ENCODE results near the gene NTN1. TPM values are rescaled to one million over a fixed set of nuclear protein-coding genes. Genes with fewer than 3 reads are reported as not detected.

Gene NTN1
- polyA plus RNA-seq, 1 experiment: 0.05 TPM

DNA sequence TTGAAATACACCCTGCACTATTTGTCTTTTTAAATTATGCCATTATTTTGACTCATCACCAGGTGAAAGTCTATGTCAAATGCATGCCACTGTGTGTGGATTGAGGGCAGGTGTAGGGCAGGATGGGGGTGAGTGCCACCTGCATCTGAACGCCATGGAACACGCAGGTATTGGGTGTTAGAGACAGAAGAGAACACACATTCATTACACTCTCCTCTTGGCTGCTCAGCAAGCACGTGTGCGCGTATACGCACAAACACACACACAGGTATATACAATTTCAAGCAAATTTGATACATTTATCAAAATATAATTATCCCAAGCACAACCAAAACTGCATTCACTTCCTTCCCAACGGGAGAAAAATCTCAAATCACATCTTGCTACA, 268.9 kb downstream of the NTN1 start:
- Histone ChIP-seq H3K27me3 (ENCODE audit: control insufficient read depth, insufficient read depth, low read length) (no peaks in the 10 kb centered on the region), H3K4me3 (ENCODE audit: low read depth, low read length) (no peak overlapping the region), H3K27ac (ENCODE audit: low read depth, low read length) (no peak overlapping the region), H3K9me3 (ENCODE audit: control insufficient read depth, insufficient read depth, low read length) (no peaks in the 10 kb centered on the region)
- CTCF ChIA-PET: no interaction called here
- TF ChIP-seq, protein P1, sequence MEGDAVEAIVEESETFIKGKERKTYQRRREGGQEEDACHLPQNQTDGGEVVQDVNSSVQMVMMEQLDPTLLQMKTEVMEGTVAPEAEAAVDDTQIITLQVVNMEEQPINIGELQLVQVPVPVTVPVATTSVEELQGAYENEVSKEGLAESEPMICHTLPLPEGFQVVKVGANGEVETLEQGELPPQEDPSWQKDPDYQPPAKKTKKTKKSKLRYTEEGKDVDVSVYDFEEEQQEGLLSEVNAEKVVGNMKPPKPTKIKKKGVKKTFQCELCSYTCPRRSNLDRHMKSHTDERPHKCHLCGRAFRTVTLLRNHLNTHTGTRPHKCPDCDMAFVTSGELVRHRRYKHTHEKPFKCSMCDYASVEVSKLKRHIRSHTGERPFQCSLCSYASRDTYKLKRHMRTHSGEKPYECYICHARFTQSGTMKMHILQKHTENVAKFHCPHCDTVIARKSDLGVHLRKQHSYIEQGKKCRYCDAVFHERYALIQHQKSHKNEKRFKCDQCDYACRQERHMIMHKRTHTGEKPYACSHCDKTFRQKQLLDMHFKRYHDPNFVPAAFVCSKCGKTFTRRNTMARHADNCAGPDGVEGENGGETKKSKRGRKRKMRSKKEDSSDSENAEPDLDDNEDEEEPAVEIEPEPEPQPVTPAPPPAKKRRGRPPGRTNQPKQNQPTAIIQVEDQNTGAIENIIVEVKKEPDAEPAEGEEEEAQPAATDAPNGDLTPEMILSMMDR (IDR thresholded peaks at IDR 0.05; ENCODE audit: low read depth, low read length): no peak
- no peak for DNase-seq (ENCODE audit: low read depth, low spot score)
- POLR2A ChIA-PET: no interaction called here

DNA sequence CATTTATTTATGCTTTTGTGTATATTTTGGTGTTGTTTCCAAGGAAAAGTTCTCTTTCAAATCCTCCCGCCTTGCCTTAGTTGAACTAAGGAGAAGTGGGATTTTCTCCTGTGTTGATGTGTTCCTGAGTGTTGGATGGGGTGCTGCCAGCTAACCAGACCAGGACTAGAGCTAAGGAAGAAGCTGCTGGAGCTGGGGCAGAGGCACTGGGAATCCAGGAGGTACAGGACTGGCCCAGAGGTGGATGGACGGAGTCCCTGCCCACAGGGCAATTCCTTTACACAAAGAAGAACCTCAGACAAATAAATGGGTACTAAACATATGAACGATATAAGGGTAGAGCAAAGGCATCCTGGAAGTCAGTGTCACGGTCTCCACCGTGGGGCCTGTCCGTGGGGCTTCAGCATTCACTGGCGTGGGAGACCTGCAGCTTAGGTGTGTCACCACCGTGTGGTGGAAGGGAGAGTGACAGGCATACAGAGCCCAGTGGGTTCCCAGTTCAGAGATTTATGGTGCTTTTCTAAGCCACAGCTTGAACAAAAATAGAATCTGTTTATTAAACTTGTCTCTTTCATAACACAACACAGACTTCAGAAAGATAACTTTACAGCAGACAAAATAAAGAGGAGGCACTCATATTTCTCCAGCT, 270.7 kb downstream of the NTN1 start:
- H3K4me3 ChIP-seq (ENCODE audit: low read depth, low read length): no peak overlapping the region
- ChIA-PET POLR2A (interaction anchor here (0.5 kb wide), 1 partner anchor 78 kb away, joined by 3 read pairs; no protein-coding TSS in a partner anchor), CTCF (interaction anchor here (1.0 to 2.1 kb wide), 11 partner anchors 8 to 297 kb away, joined by 3 to 8 read pairs (median 4); no protein-coding TSS in a partner anchor)
- TF ChIP-seq, protein P1 (IDR thresholded peaks at IDR 0.05; ENCODE audit: low read depth, low read length): peak; percentile 71
- H3K27ac ChIP-seq (ENCODE audit: low read depth, low read length): no peak overlapping the region
- no peaks in the 10 kb centered on the region for H3K9me3 ChIP-seq (ENCODE audit: control insufficient read depth, insufficient read depth, low read length)
- DNase-seq (ENCODE audit: low read depth, low spot score): peak; percentile 8
- H3K27me3 ChIP-seq (ENCODE audit: control insufficient read depth, insufficient read depth, low read length): no peaks in the 10 kb centered on the region

DNA sequence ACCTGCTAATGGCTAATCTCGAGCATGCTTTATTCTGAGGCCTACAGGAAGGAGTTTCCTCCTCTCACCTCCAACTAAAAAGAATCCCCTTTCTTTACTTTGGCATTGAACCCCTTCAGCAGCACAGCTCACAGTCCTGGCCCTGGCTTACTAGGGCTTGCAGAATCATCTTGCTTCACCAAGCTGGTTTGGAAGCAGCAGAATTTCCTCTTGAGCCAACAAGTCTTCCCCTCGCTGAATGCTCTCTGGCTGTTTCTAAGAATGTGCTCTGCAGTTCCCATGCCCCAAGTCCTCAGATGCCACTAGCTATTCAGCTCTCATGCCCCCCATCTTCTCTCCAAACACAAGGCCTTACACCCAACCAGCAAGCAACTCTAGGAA, 271.2 kb downstream of the NTN1 start:
- Histone ChIP-seq H3K27me3 (ENCODE audit: control insufficient read depth, insufficient read depth, low read length) (no peaks in the 10 kb centered on the region), H3K27ac (ENCODE audit: low read depth, low read length) (peak overlapping the region; percentile 39), H3K4me3 (ENCODE audit: low read depth, low read length) (no peak overlapping the region), H3K9me3 (ENCODE audit: control insufficient read depth, insufficient read depth, low read length) (no peaks in the 10 kb centered on the region)
- DNase-seq (ENCODE audit: low read depth, low spot score): no peak
- ChIA-PET POLR2A (no interaction called here), CTCF (interaction anchor here (1.0 to 2.1 kb wide), 10 partner anchors 9 to 297 kb away, joined by 3 to 8 read pairs (median 4); no protein-coding TSS in a partner anchor)
- TF ChIP-seq, protein P1 (IDR thresholded peaks at IDR 0.05; ENCODE audit: low read depth, low read length): no peak

Small RNA genes within 50 kb of the gene (small RNA-seq; reads per million reads assigned to genes)
- gene AC005695.3 (ENCODE audit: insufficient read length, low read depth): not detected

Other genes with a start within 250 kb of the NTN1 start
- not detected in 2 replicates for gene MFSD6L, start 222.1 kb upstream of the NTN1 start, polyA plus RNA-seq (2011; rRNA removed)
- gene PIK3R6, start 153.8 kb upstream of the NTN1 start, polyA plus RNA-seq (2011; rRNA removed): not detected in 2 replicates
- gene PIK3R5, start 55.8 kb upstream of the NTN1 start, polyA plus RNA-seq (2011; rRNA removed): not detected in 2 replicates